Left lobe of liver (tissue), 2 donors: Measurements from ENCODE around the gene RBFOX1. TPM values are rescaled to one million over a fixed set of nuclear protein-coding genes. Genes with fewer than 3 reads are reported as not detected.

Experiments used
- ATAC-seq: fragments of 200-7000 bp; cut with Tn5 transposase; one replicate; pipeline ENCODE4 v1.9.1; 2020; ENCODE audit warnings: mild to moderate bottlenecking, moderate library complexity
- DNase-seq: peaks from one replicate; pipeline ENCODE4 v3.0.0-alpha.2; 2020; ENCODE audit warnings: low spot score
- total RNA-seq: library from RNA; stranded (reverse); gene quantifications from one replicate; pipeline ENCODE4 v1.2.1, GENCODE V29; 2021
- donor health status: DM: no; HTN: no; CAD: no; lungs with moderate emphysema.
- donor health status: DM: no; HTN: yes; CAD: no.

RBFOX1 gene
- total RNA-seq, 1 donor from 2014 or later, result not detected

- ATAC-seq (no peak), DNase-seq (no peak)
Observed at GRCh38 chr16:7333180-7333725, 608 bp downstream of the RBFOX1 start.

- DNase-seq, result no peak
- ATAC-seq, result no peak
Observed at GRCh38 chr16:7334801-7335560, 2.3 kb downstream of the RBFOX1 start.

GRCh38 chr16:7335991-7336634 is 3.5 kb downstream of the RBFOX1 start:
- ATAC-seq (no peak), DNase-seq (no peak)

- DNase-seq (no peak), ATAC-seq (no peak)
Observed at GRCh38 chr16:7336742-7337141, 4.1 kb downstream of the RBFOX1 start.

- ATAC-seq (no peak), DNase-seq (no peak)
Observed at GRCh38 chr16:7338826-7339225, 6.2 kb downstream of the RBFOX1 start.

- ATAC-seq, result no peak
- DNase-seq, result no peak
Observed at GRCh38 chr16:7339700-7340099, 7.1 kb downstream of the RBFOX1 start.

- DNase-seq (no peak), ATAC-seq (no peak)
Observed at GRCh38 chr16:7340938-7341337, 8.3 kb downstream of the RBFOX1 start.

GRCh38 chr16:7342598-7342997 is 10.0 kb downstream of the RBFOX1 start:
- ATAC-seq (no peak), DNase-seq (no peak)

- ATAC-seq (no peak), DNase-seq (no peak)
Observed at GRCh38 chr16:7343243-7343642, 10.6 kb downstream of the RBFOX1 start.

GRCh38 chr16:7344830-7345780 is 12.5 kb downstream of the RBFOX1 start:
- ATAC-seq, result no peak
- DNase-seq, result no peak

- no peak for DNase-seq
Observed at GRCh38 chr16:7350806-7351205, 18.2 kb downstream of the RBFOX1 start.

GRCh38 chr16:7351610-7352510 is 19.2 kb downstream of the RBFOX1 start:
- no peak for DNase-seq
- no peak for ATAC-seq

More at GRCh38 chr16:7350806-7351205, 18.2 kb downstream of the RBFOX1 start:
- no peak for ATAC-seq

GRCh38 chr16:7355758-7356157 is 23.1 kb downstream of the RBFOX1 start:
- no peak for DNase-seq
- ATAC-seq, result no peak

- ATAC-seq, result no peak
- DNase-seq, result no peak
Observed at GRCh38 chr16:7361416-7362129, 28.9 kb downstream of the RBFOX1 start.

- DNase-seq, result no peak
- no peak for ATAC-seq
Observed at GRCh38 chr16:7362231-7362630, 29.6 kb downstream of the RBFOX1 start.

GRCh38 chr16:7363422-7364417 is 31.1 kb downstream of the RBFOX1 start:
- ATAC-seq, result no peak
- DNase-seq, result no peak

GRCh38 chr16:7366041-7366440 is 33.4 kb downstream of the RBFOX1 start:
- DNase-seq (no peak), ATAC-seq (no peak)
